Stimulated activated memory B cell treated with anti-CD40 and anti-IgM and Interleukin-4, amounts not matched to agents 10 μg/mL and 1 μg/mL and 100 μg/mL, for 72 hours (primary cell): Measurements from ENCODE around the gene MRPS5.

Experiments used
- ATAC-seq: fragments of 150-1000 bp; cut with Tn5 transposase; 2 replicates; pipeline ENCODE4 v1.10.0; 2021
- H3K27ac Mint-ChIP-seq: one replicate; pipeline ENCODE4 v1.8.0; 2022; ENCODE audit warnings: mild to moderate bottlenecking, mixed read lengths
- H3K27me3 Mint-ChIP-seq: one replicate; pipeline ENCODE4 v1.8.0; 2022; ENCODE audit warnings: mixed read lengths
- H3K36me3 Mint-ChIP-seq: one replicate; pipeline ENCODE4 v1.8.0; 2022; ENCODE audit warnings: mixed read lengths
- H3K4me1 Mint-ChIP-seq: one replicate; pipeline ENCODE4 v1.8.0; 2022; ENCODE audit warnings: mixed read lengths
- H3K4me3 Mint-ChIP-seq: one replicate; pipeline ENCODE4 v1.8.0; 2022; ENCODE audit warnings: mild to moderate bottlenecking, moderate library complexity, mixed read lengths
- H3K9me3 Mint-ChIP-seq: one replicate; pipeline ENCODE4 v1.8.0; 2022; ENCODE audit warnings: mixed read lengths

Gene MRPS5

GRCh38 chr2:95074663-95075439 is 46.8 kb downstream of the MRPS5 start:
- Mint-ChIP-seq H3K9me3 (no peaks in the 10 kb centered on the region), H3K27me3 (peaks cover 33% of the 10 kb centered on the region), H3K4me1 (peaks cover 24% of the 10 kb centered on the region), H3K36me3 (no peaks in the 10 kb centered on the region), H3K27ac (peak overlapping the region; percentile 48), H3K4me3 (peak overlapping the region; percentile 21)
- peak; percentile 77 for ATAC-seq

GRCh38 chr2:95073856-95074662 is 47.5 kb downstream of the MRPS5 start:
- Mint-ChIP-seq H3K27ac (peak overlapping the region; percentile 48), H3K27me3 (peaks cover 33% of the 10 kb centered on the region), H3K4me1 (peaks cover 24% of the 10 kb centered on the region), H3K36me3 (no peaks in the 10 kb centered on the region), H3K9me3 (no peaks in the 10 kb centered on the region), H3K4me3 (no peak overlapping the region)
- ATAC-seq = no peak

GRCh38 chr2:95072424-95072823 is 49.2 kb downstream of the MRPS5 start:
- no peak overlapping the region for H3K27ac Mint-ChIP-seq
- peaks cover 23% of the 10 kb centered on the region for H3K4me1 Mint-ChIP-seq
- no peak overlapping the region for H3K4me3 Mint-ChIP-seq
- no peaks in the 10 kb centered on the region for H3K9me3 Mint-ChIP-seq
- H3K27me3 Mint-ChIP-seq = peaks cover 33% of the 10 kb centered on the region
- no peaks in the 10 kb centered on the region for H3K36me3 Mint-ChIP-seq
- no peak for ATAC-seq

GRCh38 chr2:95071856-95072255 is 49.8 kb downstream of the MRPS5 start:
- Mint-ChIP-seq H3K27me3 (peaks cover 31% of the 10 kb centered on the region), H3K27ac (no peak overlapping the region), H3K4me1 (peaks cover 18% of the 10 kb centered on the region), H3K36me3 (no peaks in the 10 kb centered on the region), H3K9me3 (no peaks in the 10 kb centered on the region), H3K4me3 (no peak overlapping the region)
- no peak for ATAC-seq

- Mint-ChIP-seq H3K4me1 (peaks cover 6% of the 10 kb centered on the region), H3K27ac (no peak overlapping the region), H3K9me3 (no peaks in the 10 kb centered on the region), H3K4me3 (no peak overlapping the region), H3K36me3 (no peaks in the 10 kb centered on the region), H3K27me3 (peaks cover 12% of the 10 kb centered on the region)
- no peak for ATAC-seq
Observed at GRCh38 chr2:95069465-95069864, 52.1 kb downstream of the MRPS5 start.

- Mint-ChIP-seq H3K9me3 (no peaks in the 10 kb centered on the region), H3K27ac (no peak overlapping the region)
Observed at GRCh38 chr2:95068256-95068655, 53.4 kb downstream of the MRPS5 start.

GRCh38 chr2:95063086-95063958 is 58.3 kb downstream of the MRPS5 start:
- Mint-ChIP-seq H3K27me3 (peaks cover 55% of the 10 kb centered on the region), H3K36me3 (no peaks in the 10 kb centered on the region), H3K4me1 (peaks cover 24% of the 10 kb centered on the region), H3K27ac (peak overlapping the region; percentile 35), H3K4me3 (no peak overlapping the region), H3K9me3 (no peaks in the 10 kb centered on the region)
- peak; percentile 75 for ATAC-seq

More at GRCh38 chr2:95068256-95068655, 53.4 kb downstream of the MRPS5 start:
- no peak overlapping the region for H3K4me3 Mint-ChIP-seq
- ATAC-seq = no peak
- no peaks in the 10 kb centered on the region for H3K36me3 Mint-ChIP-seq
- H3K27me3 Mint-ChIP-seq = peaks cover 16% of the 10 kb centered on the region
- peaks cover 11% of the 10 kb centered on the region for H3K4me1 Mint-ChIP-seq

- Mint-ChIP-seq H3K9me3 (no peaks in the 10 kb centered on the region), H3K36me3 (no peaks in the 10 kb centered on the region), H3K4me3 (no peak overlapping the region), H3K27me3 (peaks cover 61% of the 10 kb centered on the region), H3K4me1 (peaks cover 24% of the 10 kb centered on the region), H3K27ac (peak overlapping the region; percentile 6)
- ATAC-seq = peak; percentile 15
Observed at GRCh38 chr2:95062242-95063085, 59.1 kb downstream of the MRPS5 start.

GRCh38 chr2:95061601-95062183 is 59.9 kb downstream of the MRPS5 start:
- Mint-ChIP-seq H3K36me3 (no peaks in the 10 kb centered on the region), H3K9me3 (no peaks in the 10 kb centered on the region), H3K27me3 (peaks cover 66% of the 10 kb centered on the region), H3K27ac (no peak overlapping the region), H3K4me3 (no peak overlapping the region), H3K4me1 (peaks cover 24% of the 10 kb centered on the region)
- no peak for ATAC-seq

- Mint-ChIP-seq H3K27ac (no peak overlapping the region), H3K4me1 (peaks cover 24% of the 10 kb centered on the region), H3K27me3 (peaks cover 72% of the 10 kb centered on the region), H3K4me3 (no peak overlapping the region), H3K9me3 (no peaks in the 10 kb centered on the region), H3K36me3 (no peaks in the 10 kb centered on the region)
- no peak for ATAC-seq
Observed at GRCh38 chr2:95061119-95061512, 60.5 kb downstream of the MRPS5 start.

GRCh38 chr2:95060446-95061118 is 61.0 kb downstream of the MRPS5 start:
- Mint-ChIP-seq H3K9me3 (no peaks in the 10 kb centered on the region), H3K27me3 (peaks cover 77% of the 10 kb centered on the region), H3K36me3 (no peaks in the 10 kb centered on the region), H3K27ac (no peak overlapping the region), H3K4me3 (no peak overlapping the region), H3K4me1 (peaks cover 24% of the 10 kb centered on the region)
- ATAC-seq = no peak

- no peak overlapping the region for H3K4me3 Mint-ChIP-seq
- H3K27ac Mint-ChIP-seq = no peak overlapping the region
- peaks cover 80% of the 10 kb centered on the region for H3K27me3 Mint-ChIP-seq
- H3K4me1 Mint-ChIP-seq = peaks cover 24% of the 10 kb centered on the region
- H3K36me3 Mint-ChIP-seq = no peaks in the 10 kb centered on the region
- no peak for ATAC-seq
- no peaks in the 10 kb centered on the region for H3K9me3 Mint-ChIP-seq
Observed at GRCh38 chr2:95059656-95060370, 61.8 kb downstream of the MRPS5 start.

GRCh38 chr2:95058989-95059641 is 62.5 kb downstream of the MRPS5 start:
- no peak overlapping the region for H3K27ac Mint-ChIP-seq
- no peak for ATAC-seq
- H3K4me3 Mint-ChIP-seq = no peak overlapping the region
- peaks cover 75% of the 10 kb centered on the region for H3K27me3 Mint-ChIP-seq
- H3K4me1 Mint-ChIP-seq = peaks cover 21% of the 10 kb centered on the region
- H3K36me3 Mint-ChIP-seq = no peaks in the 10 kb centered on the region
- no peaks in the 10 kb centered on the region for H3K9me3 Mint-ChIP-seq
